ENCODE data around the gene DCAF4.
"Not testable (repeated sequence)": the region's sequence is repeated elsewhere in the genome, so short reads cannot be mapped to it uniquely, and the experiment has no call there.

The DCAF4 gene

GRCh38 chr14:72958548-72958947, 32.3 kb downstream of the DCAF4 start:
- Histone ChIP-seq H3K9ac (ENCODE audit: low read depth, low read length) (no peak overlapping the region), H3K36me3 (ENCODE audit: insufficient read depth, low read length) (peaks cover 61% of the 10 kb centered on the region), H3K4me1 (ENCODE audit: insufficient read depth, low read length) (no peaks in the 10 kb centered on the region), H3K27me3 (ENCODE audit: insufficient read depth, low read length) (no peaks in the 10 kb centered on the region), H3K4me3 (ENCODE audit: low read length) (no peak overlapping the region), H3K9me3 (ENCODE audit: insufficient read depth, low read depth, low read length) (no peaks in the 10 kb centered on the region), H3K27ac (ENCODE audit: low read depth, low read length) (no peak overlapping the region)
- WGBS, result 90% methylated on average over 15 of the region's 15 CpGs

GRCh38 chr14:72961016-72961415, 34.8 kb downstream of the DCAF4 start:
- not testable (repeated sequence) for H3K9ac ChIP-seq (ENCODE audit: low read depth, low read length); H3K4me1 ChIP-seq (ENCODE audit: insufficient read depth, low read length); H3K4me3 ChIP-seq (ENCODE audit: low read length); H3K27me3 ChIP-seq (ENCODE audit: insufficient read depth, low read length); H3K9me3 ChIP-seq (ENCODE audit: insufficient read depth, low read depth, low read length); H3K27ac ChIP-seq (ENCODE audit: low read depth, low read length)
- H3K36me3 ChIP-seq (ENCODE audit: insufficient read depth, low read length), result peaks cover 46% of the 10 kb centered on the region
- 97% methylated on average over 3 of the region's 4 CpGs for WGBS

- no peak overlapping the region for H3K4me3 ChIP-seq (ENCODE audit: low read length)
- no peaks in the 10 kb centered on the region for H3K9me3 ChIP-seq (ENCODE audit: insufficient read depth, low read depth, low read length)
- no peaks in the 10 kb centered on the region for H3K27me3 ChIP-seq (ENCODE audit: insufficient read depth, low read length)
- H3K9ac ChIP-seq (ENCODE audit: low read depth, low read length), result no peak overlapping the region
- H3K36me3 ChIP-seq (ENCODE audit: insufficient read depth, low read length), result peaks cover 39% of the 10 kb centered on the region
- no peaks in the 10 kb centered on the region for H3K4me1 ChIP-seq (ENCODE audit: insufficient read depth, low read length)
- no peak overlapping the region for H3K27ac ChIP-seq (ENCODE audit: low read depth, low read length)
- 87% methylated on average over 10 of the region's 10 CpGs for WGBS
Observed at GRCh38 chr14:72961579-72962335, 35.5 kb downstream of the DCAF4 start.

GRCh38 chr14:72962336-72962754, 36.1 kb downstream of the DCAF4 start:
- not testable (repeated sequence) for H3K27ac ChIP-seq (ENCODE audit: low read depth, low read length); H3K4me1 ChIP-seq (ENCODE audit: insufficient read depth, low read length); H3K9ac ChIP-seq (ENCODE audit: low read depth, low read length); H3K27me3 ChIP-seq (ENCODE audit: insufficient read depth, low read length); H3K9me3 ChIP-seq (ENCODE audit: insufficient read depth, low read depth, low read length); H3K4me3 ChIP-seq (ENCODE audit: low read length)
- H3K36me3 ChIP-seq (ENCODE audit: insufficient read depth, low read length), result peaks cover 34% of the 10 kb centered on the region
- WGBS, result 92% methylated on average over 10 of the region's 10 CpGs

DNA sequence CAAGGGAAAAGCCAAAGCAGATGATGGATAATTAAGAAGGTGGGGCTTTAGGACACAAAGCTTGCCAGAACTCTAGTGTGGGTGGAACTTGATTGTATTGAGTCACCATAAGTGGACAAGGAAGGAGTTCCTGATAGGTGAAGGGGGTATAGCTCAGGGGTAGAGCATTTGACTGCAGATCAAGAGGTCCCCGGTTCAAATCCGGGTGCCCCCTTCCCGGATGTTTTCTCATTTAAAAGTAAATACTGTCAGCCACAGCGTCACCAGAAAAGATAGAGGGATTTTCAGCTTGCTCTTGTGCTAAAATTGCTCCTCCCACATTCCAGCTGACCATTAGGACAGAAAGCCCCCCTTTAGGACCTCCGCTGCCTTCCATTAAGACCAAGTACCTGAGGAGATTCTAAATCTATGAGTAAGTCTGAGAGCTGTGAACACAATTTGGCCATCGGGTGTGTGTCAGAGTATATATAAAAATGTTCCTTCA, 36.6 kb downstream of the DCAF4 start:
- Histone ChIP-seq H3K9me3 (ENCODE audit: insufficient read depth, low read depth, low read length) (no peaks in the 10 kb centered on the region), H3K4me1 (ENCODE audit: insufficient read depth, low read length) (no peaks in the 10 kb centered on the region), H3K9ac (ENCODE audit: low read depth, low read length) (no peak overlapping the region), H3K36me3 (ENCODE audit: insufficient read depth, low read length) (peaks cover 29% of the 10 kb centered on the region), H3K27me3 (ENCODE audit: insufficient read depth, low read length) (no peaks in the 10 kb centered on the region), H3K4me3 (ENCODE audit: low read length) (no peak overlapping the region), H3K27ac (ENCODE audit: low read depth, low read length) (no peak overlapping the region)
- WGBS, result 78% methylated on average over 5 of the region's 6 CpGs

DNA sequence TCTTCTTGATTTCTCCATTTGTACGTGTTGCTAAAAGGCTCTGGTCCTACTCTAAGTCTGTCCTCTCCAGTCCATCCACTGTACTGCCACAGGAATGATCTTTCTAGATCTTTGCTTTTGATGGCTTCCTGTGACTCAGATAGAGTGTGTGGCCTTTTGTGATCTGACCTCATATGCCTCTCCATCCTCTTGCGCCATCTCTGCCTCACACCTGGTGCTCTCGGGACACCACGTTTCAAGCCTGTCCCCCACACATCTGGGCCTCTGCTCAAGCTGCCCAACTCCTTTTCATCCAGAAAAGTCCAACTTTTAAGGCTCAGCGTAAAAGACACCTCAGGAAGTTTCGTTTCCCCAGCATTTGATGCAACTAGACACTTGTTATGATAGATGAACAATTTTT, 39.0 kb downstream of the DCAF4 start:
- Histone ChIP-seq H3K36me3 (ENCODE audit: insufficient read depth, low read length) (peaks cover 15% of the 10 kb centered on the region), H3K9ac (ENCODE audit: low read depth, low read length) (no peak overlapping the region), H3K27ac (ENCODE audit: low read depth, low read length) (no peak overlapping the region), H3K9me3 (ENCODE audit: insufficient read depth, low read depth, low read length) (no peaks in the 10 kb centered on the region), H3K27me3 (ENCODE audit: insufficient read depth, low read length) (no peaks in the 10 kb centered on the region), H3K4me1 (ENCODE audit: insufficient read depth, low read length) (no peaks in the 10 kb centered on the region), H3K4me3 (ENCODE audit: low read length) (no peak overlapping the region)
- WGBS, result 93% methylated on average over 6 of the region's 6 CpGs

DNA sequence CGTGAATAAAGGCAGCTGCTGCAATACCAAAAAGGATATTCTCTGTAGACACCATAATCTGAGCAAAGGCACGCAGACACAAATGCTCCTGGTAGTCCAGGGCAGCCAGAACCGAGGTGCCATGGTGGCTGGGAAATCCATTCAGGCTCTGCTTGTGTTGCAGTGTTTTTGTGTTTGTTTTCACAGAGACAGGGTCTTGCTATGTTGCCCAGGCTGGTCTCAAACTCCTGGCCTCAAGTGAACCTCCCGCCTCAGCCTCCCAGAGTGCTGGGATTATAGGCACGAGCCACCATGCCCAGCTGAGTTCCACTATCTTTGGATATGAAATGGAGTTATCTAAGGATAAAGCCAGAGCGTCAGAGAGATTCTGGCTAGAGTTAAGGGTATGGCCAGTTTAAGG, 39.8 kb downstream of the DCAF4 start:
- H3K4me1 ChIP-seq (ENCODE audit: insufficient read depth, low read length), result no peaks in the 10 kb centered on the region
- H3K9me3 ChIP-seq (ENCODE audit: insufficient read depth, low read depth, low read length), result no peaks in the 10 kb centered on the region
- WGBS, result 93% methylated on average over 6 of the region's 6 CpGs
- no peak overlapping the region for H3K27ac ChIP-seq (ENCODE audit: low read depth, low read length)
- peaks cover 13% of the 10 kb centered on the region for H3K36me3 ChIP-seq (ENCODE audit: insufficient read depth, low read length)
- no peaks in the 10 kb centered on the region for H3K27me3 ChIP-seq (ENCODE audit: insufficient read depth, low read length)
- no peak overlapping the region for H3K4me3 ChIP-seq (ENCODE audit: low read length)
- H3K9ac ChIP-seq (ENCODE audit: low read depth, low read length), result no peak overlapping the region

GRCh38 chr14:72968316-72968715, 42.1 kb downstream of the DCAF4 start:
- no peaks in the 10 kb centered on the region for H3K9me3 ChIP-seq (ENCODE audit: insufficient read depth, low read depth, low read length)
- no peaks in the 10 kb centered on the region for H3K27me3 ChIP-seq (ENCODE audit: insufficient read depth, low read length)
- whole genome bisulfite sequencing, result 93% methylated on average over 5 of the region's 5 CpGs
- H3K4me3 ChIP-seq (ENCODE audit: low read length), result no peak overlapping the region
- peaks cover 19% of the 10 kb centered on the region for H3K36me3 ChIP-seq (ENCODE audit: insufficient read depth, low read length)
- H3K9ac ChIP-seq (ENCODE audit: low read depth, low read length), result no peak overlapping the region
- H3K27ac ChIP-seq (ENCODE audit: low read depth, low read length), result no peak overlapping the region
- H3K4me1 ChIP-seq (ENCODE audit: insufficient read depth, low read length), result no peaks in the 10 kb centered on the region

DNA sequence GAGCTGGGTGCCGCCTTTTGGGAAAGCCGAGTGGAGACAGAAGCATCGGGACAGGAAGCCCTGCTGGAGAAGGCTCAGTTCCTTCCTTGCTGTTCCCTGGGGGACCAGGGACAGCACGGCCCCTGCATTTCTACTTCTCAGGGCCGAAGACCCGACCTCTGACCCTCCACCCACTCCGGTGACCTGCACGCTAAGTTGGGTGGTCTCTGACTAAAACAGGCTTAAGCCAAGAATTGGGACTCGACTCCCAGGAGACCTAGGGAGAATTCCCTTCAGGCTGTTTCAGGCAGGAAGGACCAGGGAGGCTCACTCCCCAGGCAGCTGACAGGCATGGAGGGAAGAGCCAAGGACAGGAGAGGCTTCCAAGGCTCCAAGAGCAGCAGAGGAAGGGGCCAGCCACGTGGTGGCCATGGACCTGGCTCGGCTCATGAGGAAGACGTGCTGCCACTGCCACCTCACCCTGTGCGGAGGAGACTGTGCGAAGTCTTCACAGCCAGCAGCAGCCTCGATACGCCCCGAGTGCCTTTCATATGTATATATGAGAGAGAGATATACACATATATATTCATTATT, 43.9 kb downstream of the DCAF4 start:
- WGBS, result 94% methylated on average over 14 of the region's 17 CpGs

DNA sequence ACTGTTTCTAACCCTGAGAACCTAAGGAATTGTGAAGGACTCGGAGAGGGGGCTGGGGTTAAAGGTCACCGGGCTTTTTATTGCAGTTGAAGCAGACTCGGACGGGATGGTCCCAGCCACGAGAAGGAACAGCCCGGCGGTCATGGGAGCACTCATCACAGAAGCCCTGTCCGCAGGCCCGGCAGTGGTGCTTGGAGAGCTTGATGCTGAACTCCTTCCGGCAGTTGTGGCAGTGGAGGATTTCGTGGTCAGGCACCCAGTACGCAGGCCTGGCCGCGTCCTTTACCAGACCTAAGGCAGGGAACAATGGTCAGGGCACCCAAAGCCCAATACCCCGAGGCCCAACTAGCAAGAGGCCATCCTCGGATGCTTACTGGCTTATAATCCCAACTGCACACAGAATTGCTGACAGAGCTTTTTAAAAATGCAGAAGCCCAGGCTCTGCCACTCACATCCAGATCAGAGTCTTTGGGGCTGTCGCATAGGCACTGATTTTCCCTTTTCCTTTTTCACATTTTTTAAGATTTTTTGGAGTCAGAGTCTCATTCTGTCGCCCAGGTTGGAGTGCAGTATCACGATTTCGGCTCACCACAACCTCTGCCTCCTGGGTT, 44.7 kb downstream of the DCAF4 start:
- Histone ChIP-seq H3K4me1 (ENCODE audit: insufficient read depth, low read length) (no peaks in the 10 kb centered on the region), H3K4me3 (ENCODE audit: low read length) (no peak overlapping the region), H3K27me3 (ENCODE audit: insufficient read depth, low read length) (no peaks in the 10 kb centered on the region), H3K9me3 (ENCODE audit: insufficient read depth, low read depth, low read length) (no peaks in the 10 kb centered on the region), H3K9ac (ENCODE audit: low read depth, low read length) (no peak overlapping the region), H3K36me3 (ENCODE audit: insufficient read depth, low read length) (peaks cover 36% of the 10 kb centered on the region), H3K27ac (ENCODE audit: low read depth, low read length) (no peak overlapping the region)
- 95% methylated on average over 20 of the region's 20 CpGs for WGBS

More for the DNA sequence above, 43.9 kb downstream of the DCAF4 start:
- peaks cover 36% of the 10 kb centered on the region for H3K36me3 ChIP-seq (ENCODE audit: insufficient read depth, low read length)
- H3K9me3 ChIP-seq (ENCODE audit: insufficient read depth, low read depth, low read length), result no peaks in the 10 kb centered on the region
- no peak overlapping the region for H3K4me3 ChIP-seq (ENCODE audit: low read length)
- no peaks in the 10 kb centered on the region for H3K27me3 ChIP-seq (ENCODE audit: insufficient read depth, low read length)
- H3K4me1 ChIP-seq (ENCODE audit: insufficient read depth, low read length), result no peaks in the 10 kb centered on the region
- no peak overlapping the region for H3K27ac ChIP-seq (ENCODE audit: low read depth, low read length)
- H3K9ac ChIP-seq (ENCODE audit: low read depth, low read length), result no peak overlapping the region

DNA sequence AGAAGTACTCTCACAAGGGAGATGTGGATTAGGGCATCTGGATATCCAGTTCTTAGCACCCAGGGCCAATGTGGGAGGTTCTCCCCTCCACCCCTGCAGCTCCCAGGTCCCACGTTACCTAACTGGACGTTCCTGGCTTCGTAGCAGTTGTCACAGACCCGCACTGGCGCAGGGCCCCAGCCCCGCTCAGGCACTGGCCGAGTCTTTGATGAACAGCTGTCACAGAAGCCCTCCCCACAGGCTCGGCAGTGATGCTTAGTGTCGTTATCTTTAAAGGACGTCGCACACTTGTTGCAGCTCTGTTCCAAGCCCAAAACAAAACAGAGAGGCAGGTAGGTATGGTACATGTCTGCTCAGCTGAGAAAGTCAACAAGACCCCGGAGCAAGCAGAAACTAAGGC, 48.4 kb downstream of the DCAF4 start:
- WGBS, result 96% methylated on average over 12 of the region's 12 CpGs
- no peak overlapping the region for H3K27ac ChIP-seq (ENCODE audit: low read depth, low read length)
- no peaks in the 10 kb centered on the region; the same call in 1 of the 2 replicates for H3K4me1 ChIP-seq (ENCODE audit: insufficient read depth, low read length)
- H3K27me3 ChIP-seq (ENCODE audit: insufficient read depth, low read length), result no peaks in the 10 kb centered on the region
- no peaks in the 10 kb centered on the region for H3K9me3 ChIP-seq (ENCODE audit: insufficient read depth, low read depth, low read length)
- peaks cover 39% of the 10 kb centered on the region for H3K36me3 ChIP-seq (ENCODE audit: insufficient read depth, low read length)
- no peak overlapping the region for H3K4me3 ChIP-seq (ENCODE audit: low read length)
- H3K9ac ChIP-seq (ENCODE audit: low read depth, low read length), result no peak overlapping the region

Data from HUES64 (cell line).